Stimulated activated CD8-positive, alpha-beta memory T cell treated with anti-CD3 and anti-CD28 coated beads, Interleukin-15, amount 100 ng/mL, for 4 hours (primary cell): ENCODE measurements around the gene TTC34.
A peak's percentile ranks its signal among the peaks of the same experiment; 100 is the strongest.
"Not testable (repeated sequence)": the region's sequence is repeated elsewhere in the genome, so short reads cannot be mapped to it uniquely, and the experiment has no call there.

Experiments used
- DNase-seq, 2 donors: peaks; one replicate each; pipeline ENCODE4 v3.0.0-alpha.2; 2020; ENCODE audit warnings: low read depth in 2 of 2

TTC34 gene

GRCh38 chr1:2682879-2683278 is 118.6 kb downstream of the TTC34 start:
- DNase-seq = not testable (repeated sequence)

- not testable (repeated sequence) for DNase-seq
These were observed 124.8 kb downstream of the TTC34 start for GRCh38 chr1:2676726-2677125.

GRCh38 chr1:2671656-2672055 is 129.8 kb downstream of the TTC34 start:
- not testable (repeated sequence) for DNase-seq

- DNase-seq = not testable (repeated sequence)
These were observed 141.7 kb downstream of the TTC34 start for GRCh38 chr1:2659806-2660205.

GRCh38 chr1:2657909-2658308 is 143.6 kb downstream of the TTC34 start:
- not testable (repeated sequence) for DNase-seq

- DNase-seq = not testable (repeated sequence)
These were observed 144.4 kb downstream of the TTC34 start for GRCh38 chr1:2657124-2657523.

- DNase-seq = not testable (repeated sequence)
These were observed 145.7 kb downstream of the TTC34 start for GRCh38 chr1:2655598-2656434.

- not testable (repeated sequence) for DNase-seq
These were observed 147.0 kb downstream of the TTC34 start for GRCh38 chr1:2654443-2654948.

GRCh38 chr1:2653741-2654442 is 147.6 kb downstream of the TTC34 start:
- DNase-seq = not testable (repeated sequence)

GRCh38 chr1:2652926-2653571 is 148.4 kb downstream of the TTC34 start:
- DNase-seq = not testable (repeated sequence)

GRCh38 chr1:2652152-2652925 is 149.2 kb downstream of the TTC34 start:
- DNase-seq = not testable (repeated sequence)

GRCh38 chr1:2650967-2651645 is 150.4 kb downstream of the TTC34 start:
- DNase-seq = no peak

GRCh38 chr1:2646837-2647236 is 154.7 kb downstream of the TTC34 start:
- no peak for DNase-seq

- DNase-seq = no peak
These were observed 155.7 kb downstream of the TTC34 start for GRCh38 chr1:2645776-2646175.

GRCh38 chr1:2645143-2645542 is 156.3 kb downstream of the TTC34 start:
- no peak for DNase-seq

- DNase-seq = no peak
These were observed 156.8 kb downstream of the TTC34 start for GRCh38 chr1:2644591-2645101.

GRCh38 chr1:2644171-2644570 is 157.3 kb downstream of the TTC34 start:
- no peak for DNase-seq

GRCh38 chr1:2643414-2644077 is 157.9 kb downstream of the TTC34 start:
- DNase-seq = no peak

- peak; percentile 87 to 91 for DNase-seq
These were observed 158.7 kb downstream of the TTC34 start for GRCh38 chr1:2642560-2643413.
